Measurements from ENCODE around the gene SOX6.

The SOX6 gene

DNA sequence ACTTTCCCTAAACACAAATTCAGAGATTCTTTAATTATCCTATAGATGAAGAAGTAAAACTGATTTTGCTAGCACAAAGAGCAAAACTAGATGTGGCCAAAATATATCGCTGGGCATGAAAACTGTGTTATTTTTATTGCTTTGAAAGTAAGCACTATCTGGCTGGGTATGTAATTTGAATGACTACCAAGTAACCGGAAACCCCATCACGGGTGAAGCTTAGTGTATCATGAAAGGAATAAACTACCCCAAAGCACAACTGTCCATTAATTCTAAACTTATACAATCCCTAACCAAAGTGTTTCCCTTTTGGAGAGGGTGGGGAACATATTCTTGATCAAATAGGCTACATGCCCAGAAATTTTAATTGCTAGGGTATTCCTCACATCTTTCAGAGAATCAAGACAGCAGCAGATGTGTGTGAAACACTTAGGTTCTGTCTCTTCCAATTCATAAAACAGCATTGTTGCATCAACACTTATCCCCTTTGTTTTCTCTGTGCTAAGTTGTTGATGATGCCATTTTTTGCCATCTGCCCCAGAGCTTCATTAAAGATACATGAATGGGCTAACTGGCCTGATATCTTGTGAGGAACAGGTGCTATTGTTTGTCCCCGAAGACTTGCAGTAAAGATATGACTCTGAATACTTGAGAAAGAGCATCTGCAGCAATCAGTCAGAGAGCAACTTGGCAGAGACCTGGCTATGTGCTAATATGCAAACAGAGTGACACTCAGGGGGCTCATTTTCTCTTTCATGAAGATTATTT, 238.2 kb downstream of the SOX6 start:
- Histone ChIP-seq H3K27ac (ENCODE audit: low read length) (peak overlapping the region; percentile 48; the same call in 1 of the 2 replicates), H3K27me3 (ENCODE audit: low read depth, low read length) (no peaks in the 10 kb centered on the region), H3K79me2 (ENCODE audit: low read length) (no peaks in the 10 kb centered on the region), H3K4me1 (ENCODE audit: low read length) (peaks cover 34% of the 10 kb centered on the region), H4K20me1 (ENCODE audit: insufficient read depth, low read length) (no peaks in the 10 kb centered on the region), H3K9me3 (ENCODE audit: insufficient read depth, low read length) (no peaks in the 10 kb centered on the region), H3K4me3 (ENCODE audit: low read length) (peak overlapping the region; percentile 42), H3K4me2 (ENCODE audit: low read length) (peak overlapping the region; percentile 72), H2AFZ (ENCODE audit: low read depth, low read length) (peak overlapping the region; percentile 6; the same call in 1 of the 2 replicates), H3K9ac (ENCODE audit: low read length) (no peak overlapping the region), H3K36me3 (replicated peaks; ENCODE audit: low read depth, low read length) (no peaks in the 10 kb centered on the region)
- TF ChIP-seq EZH2phosphoT487 (IDR thresholded peaks at IDR 0.05; ENCODE audit: low read depth): no peak
- TF ChIP-seq, protein P1, sequence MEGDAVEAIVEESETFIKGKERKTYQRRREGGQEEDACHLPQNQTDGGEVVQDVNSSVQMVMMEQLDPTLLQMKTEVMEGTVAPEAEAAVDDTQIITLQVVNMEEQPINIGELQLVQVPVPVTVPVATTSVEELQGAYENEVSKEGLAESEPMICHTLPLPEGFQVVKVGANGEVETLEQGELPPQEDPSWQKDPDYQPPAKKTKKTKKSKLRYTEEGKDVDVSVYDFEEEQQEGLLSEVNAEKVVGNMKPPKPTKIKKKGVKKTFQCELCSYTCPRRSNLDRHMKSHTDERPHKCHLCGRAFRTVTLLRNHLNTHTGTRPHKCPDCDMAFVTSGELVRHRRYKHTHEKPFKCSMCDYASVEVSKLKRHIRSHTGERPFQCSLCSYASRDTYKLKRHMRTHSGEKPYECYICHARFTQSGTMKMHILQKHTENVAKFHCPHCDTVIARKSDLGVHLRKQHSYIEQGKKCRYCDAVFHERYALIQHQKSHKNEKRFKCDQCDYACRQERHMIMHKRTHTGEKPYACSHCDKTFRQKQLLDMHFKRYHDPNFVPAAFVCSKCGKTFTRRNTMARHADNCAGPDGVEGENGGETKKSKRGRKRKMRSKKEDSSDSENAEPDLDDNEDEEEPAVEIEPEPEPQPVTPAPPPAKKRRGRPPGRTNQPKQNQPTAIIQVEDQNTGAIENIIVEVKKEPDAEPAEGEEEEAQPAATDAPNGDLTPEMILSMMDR (IDR thresholded peaks at IDR 0.05; ENCODE audit: low read depth, low read length): no peak

DNA sequence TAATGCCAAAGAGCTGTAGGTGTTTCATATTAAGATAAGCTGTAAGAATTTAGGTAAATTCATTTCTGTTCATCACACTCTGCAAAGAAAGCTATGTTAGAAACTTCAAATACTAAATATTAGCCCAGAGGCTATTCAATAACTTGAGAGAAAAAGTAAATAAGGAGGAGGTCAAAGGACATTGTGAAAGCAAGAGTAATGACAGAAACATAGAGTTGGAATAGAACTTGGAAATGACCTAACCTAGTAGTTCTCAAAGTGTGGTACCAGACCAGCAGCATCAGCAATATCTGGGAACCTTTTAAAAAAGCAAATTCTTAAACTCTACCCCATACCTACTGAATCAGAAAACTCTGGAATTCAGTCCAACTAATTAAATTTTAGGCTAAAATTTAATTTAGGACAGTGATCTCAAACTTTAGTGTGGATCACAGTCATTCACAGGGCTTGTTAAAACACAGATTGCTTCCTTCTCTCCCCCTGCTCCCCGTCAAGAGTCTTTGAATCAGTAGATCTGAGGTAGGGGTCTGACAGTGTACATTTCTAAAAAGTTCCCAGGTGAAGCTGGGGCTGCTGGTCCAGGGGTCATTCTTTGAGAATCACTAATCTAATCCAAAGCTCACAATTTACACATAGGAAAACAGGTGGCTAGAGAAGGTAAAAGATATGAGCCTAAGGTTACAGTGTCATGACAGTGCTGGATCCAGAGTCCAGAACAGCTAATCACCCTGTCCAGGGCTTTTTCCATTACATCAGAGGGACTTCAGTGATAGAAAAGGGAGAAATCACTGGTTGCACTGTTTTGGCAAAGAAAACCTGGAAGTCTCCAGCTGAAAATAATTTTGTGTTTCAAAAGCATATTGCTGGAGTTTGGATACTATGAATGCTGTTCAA, 241.1 kb downstream of the SOX6 start:
- H4K20me1 ChIP-seq (ENCODE audit: insufficient read depth, low read length): no peaks in the 10 kb centered on the region
- no peak overlapping the region for H3K4me2 ChIP-seq (ENCODE audit: low read length)
- no peak overlapping the region for H2AFZ ChIP-seq (ENCODE audit: low read depth, low read length)
- TF ChIP-seq, protein P1 (IDR thresholded peaks at IDR 0.05; ENCODE audit: low read depth, low read length): no peak
- TF ChIP-seq EZH2phosphoT487 (IDR thresholded peaks at IDR 0.05; ENCODE audit: low read depth): no peak
- H3K4me1 ChIP-seq (ENCODE audit: low read length): peaks cover 29% of the 10 kb centered on the region
- no peak overlapping the region for H3K9ac ChIP-seq (ENCODE audit: low read length)
- no peaks in the 10 kb centered on the region for H3K79me2 ChIP-seq (ENCODE audit: low read length)
- no peak overlapping the region for H3K4me3 ChIP-seq (ENCODE audit: low read length)
- H3K27me3 ChIP-seq (ENCODE audit: low read depth, low read length): no peaks in the 10 kb centered on the region
- H3K27ac ChIP-seq (ENCODE audit: low read length): no peak overlapping the region
- H3K36me3 ChIP-seq (replicated peaks; ENCODE audit: low read depth, low read length): no peaks in the 10 kb centered on the region
- no peaks in the 10 kb centered on the region for H3K9me3 ChIP-seq (ENCODE audit: insufficient read depth, low read length)

DNA sequence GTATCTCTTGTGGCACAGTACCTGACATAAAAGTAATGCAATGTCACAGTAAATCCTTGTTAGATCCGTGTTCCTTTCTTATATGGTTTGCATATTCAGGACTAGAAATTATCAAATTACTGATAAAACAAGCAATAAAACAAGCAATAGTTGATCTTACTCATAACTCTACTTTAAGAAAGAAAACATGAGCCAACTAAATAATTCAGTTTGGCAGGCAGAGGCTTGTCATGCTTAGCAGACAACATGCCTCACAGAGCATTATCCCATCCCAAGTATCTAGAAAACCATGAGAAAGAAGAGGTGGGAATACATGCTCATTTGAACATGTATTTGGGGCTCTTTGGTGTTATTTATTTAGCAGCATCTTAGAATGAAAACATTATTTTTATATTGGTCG, 241.9 kb downstream of the SOX6 start:
- H4K20me1 ChIP-seq (ENCODE audit: insufficient read depth, low read length): no peaks in the 10 kb centered on the region
- H3K9ac ChIP-seq (ENCODE audit: low read length): no peak overlapping the region
- H3K4me2 ChIP-seq (ENCODE audit: low read length): no peak overlapping the region
- no peaks in the 10 kb centered on the region for H3K9me3 ChIP-seq (ENCODE audit: insufficient read depth, low read length)
- TF ChIP-seq EZH2phosphoT487 (IDR thresholded peaks at IDR 0.05; ENCODE audit: low read depth): no peak
- TF ChIP-seq, protein P1 (IDR thresholded peaks at IDR 0.05; ENCODE audit: low read depth, low read length): no peak
- H3K4me1 ChIP-seq (ENCODE audit: low read length): peaks cover 21% of the 10 kb centered on the region
- no peaks in the 10 kb centered on the region for H3K27me3 ChIP-seq (ENCODE audit: low read depth, low read length)
- no peaks in the 10 kb centered on the region for H3K36me3 ChIP-seq (replicated peaks; ENCODE audit: low read depth, low read length)
- no peak overlapping the region for H3K27ac ChIP-seq (ENCODE audit: low read length)
- no peak overlapping the region for H2AFZ ChIP-seq (ENCODE audit: low read depth, low read length)
- H3K4me3 ChIP-seq (ENCODE audit: low read length): no peak overlapping the region
- no peaks in the 10 kb centered on the region for H3K79me2 ChIP-seq (ENCODE audit: low read length)

DNA sequence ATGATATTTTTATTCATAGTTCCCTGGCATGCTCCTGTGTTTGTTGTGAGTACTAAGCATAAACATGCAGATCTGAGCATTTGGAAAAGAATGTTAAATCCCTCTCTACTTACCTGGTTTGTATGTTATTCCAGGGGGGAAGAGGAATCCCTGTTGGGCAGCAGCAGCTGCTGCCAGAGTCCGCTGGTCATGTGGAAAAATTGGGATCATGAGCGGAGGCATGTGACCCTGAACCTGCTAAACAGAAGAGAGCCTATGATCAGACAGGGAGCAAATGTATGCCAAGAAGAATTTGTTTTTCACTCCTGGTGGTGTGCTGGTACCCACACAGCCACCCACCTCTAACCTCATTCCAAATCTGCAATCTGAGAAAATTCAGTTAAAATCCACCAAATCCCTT, 244.7 kb downstream of the SOX6 start:
- Histone ChIP-seq H3K4me1 (ENCODE audit: low read length) (no peaks in the 10 kb centered on the region), H3K36me3 (replicated peaks; ENCODE audit: low read depth, low read length) (no peaks in the 10 kb centered on the region), H2AFZ (ENCODE audit: low read depth, low read length) (no peak overlapping the region), H3K27me3 (ENCODE audit: low read depth, low read length) (no peaks in the 10 kb centered on the region), H4K20me1 (ENCODE audit: insufficient read depth, low read length) (no peaks in the 10 kb centered on the region), H3K79me2 (ENCODE audit: low read length) (no peaks in the 10 kb centered on the region), H3K4me3 (ENCODE audit: low read length) (no peak overlapping the region), H3K4me2 (ENCODE audit: low read length) (no peak overlapping the region), H3K9ac (ENCODE audit: low read length) (no peak overlapping the region), H3K27ac (ENCODE audit: low read length) (no peak overlapping the region), H3K9me3 (ENCODE audit: insufficient read depth, low read length) (no peaks in the 10 kb centered on the region)
- TF ChIP-seq, protein P1 (IDR thresholded peaks at IDR 0.05; ENCODE audit: low read depth, low read length): no peak
- no peak for TF ChIP-seq EZH2phosphoT487 (IDR thresholded peaks at IDR 0.05; ENCODE audit: low read depth)
